Smooth muscle cell of bladder (primary cell): ENCODE results near the gene EDA. TPM values are rescaled to one million over a fixed set of nuclear protein-coding genes. Genes with fewer than 3 reads are reported as not detected.

Experiments used
- total RNA-seq: library from RNA; depleted of rRNA; stranded (reverse); fragments of >200 nt; gene quantifications from 2 replicates; pipeline ENCODE4 v1.2.3, GENCODE V29; 2014

Gene EDA
- 0.14 and 0.18 TPM in 2 replicates for total RNA-seq

GRCh38 chrX:69615779-69616456 lies at the start of gene EDA:
Gene EDA, plus strand, starts transcription at chrX:69616113.

GRCh38 chrX:70049925-70050324 lies 434.0 kb downstream of the EDA start, which contains the start of gene AWAT2:
Gene AWAT2, minus strand, starts transcription at chrX:70049938. Its CDS starts 6 bp downstream, at chrX:70049932.

GRCh38 chrX:70062076-70062475 lies 446.2 kb downstream of the EDA start, which contains the start of gene OTUD6A:
Gene OTUD6A, plus strand, starts transcription at chrX:70062457. Its CDS starts 68 bp downstream, at chrX:70062525.

Other genes starting within 250 kb of the EDA start
- not detected in 2 replicates for gene NALF2, start 111.8 kb upstream of the EDA start, total RNA-seq